Activated effector memory CD4-positive, alpha-beta T cell treated with Interleukin-2 at 50 U/mL for 16 hours (primary cell): ENCODE measurements around the gene CLDN15.

ENCODE experiments used
- DNase-seq: peaks from one replicate; pipeline ENCODE4 v3.0.0-alpha.2; 2020

Gene CLDN15

GRCh38 chr7:101243646-101244374, 6.2 kb upstream of the CLDN15 start:
- no peak for DNase-seq

DNA sequence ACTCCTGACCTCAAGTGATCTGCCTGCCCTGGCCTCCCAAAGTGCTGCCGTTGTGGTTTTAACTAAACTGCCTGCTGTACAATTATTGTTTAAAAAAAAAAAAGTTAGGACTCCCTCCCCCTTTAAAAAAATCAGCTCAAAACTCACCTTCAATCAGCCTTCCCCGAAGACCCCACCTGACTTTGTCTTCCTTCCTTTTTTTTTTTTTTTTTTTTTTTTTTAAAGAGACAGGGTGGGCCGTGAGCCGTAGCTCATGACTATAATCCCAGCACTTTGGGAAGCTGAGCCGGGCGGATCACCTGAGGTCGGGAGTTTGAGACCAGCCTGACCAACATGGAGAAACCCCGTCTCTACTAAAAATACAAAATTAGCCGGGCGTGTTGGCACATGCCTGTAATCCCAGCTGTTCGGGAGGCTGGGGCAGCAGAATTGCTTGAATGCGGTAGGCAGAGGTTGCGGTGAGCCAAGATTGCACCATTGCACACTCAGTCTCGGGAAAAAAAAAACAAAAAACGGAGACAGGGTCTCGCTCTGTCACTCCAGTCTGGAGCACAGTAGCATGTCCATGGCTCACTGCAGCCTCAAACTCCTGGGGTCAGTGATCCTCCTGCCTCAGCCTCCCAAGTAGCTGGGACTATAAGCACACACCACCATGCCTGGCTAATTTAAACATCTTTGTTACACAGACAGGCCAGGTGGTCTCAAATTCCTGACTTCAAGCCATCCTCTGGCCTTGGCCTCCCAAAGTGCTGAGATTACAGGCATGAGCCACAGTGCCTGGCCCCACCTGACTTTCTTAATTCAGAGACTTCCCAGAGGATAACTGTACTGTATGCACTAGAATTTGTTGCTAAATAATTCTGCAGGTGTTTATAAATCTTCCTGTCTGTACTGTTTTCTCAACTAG, 4.1 kb upstream of the CLDN15 start:
- DNase-seq: no peak

GRCh38 chr7:101241015-101241363, 3.4 kb upstream of the CLDN15 start:
- no peak for DNase-seq

DNA sequence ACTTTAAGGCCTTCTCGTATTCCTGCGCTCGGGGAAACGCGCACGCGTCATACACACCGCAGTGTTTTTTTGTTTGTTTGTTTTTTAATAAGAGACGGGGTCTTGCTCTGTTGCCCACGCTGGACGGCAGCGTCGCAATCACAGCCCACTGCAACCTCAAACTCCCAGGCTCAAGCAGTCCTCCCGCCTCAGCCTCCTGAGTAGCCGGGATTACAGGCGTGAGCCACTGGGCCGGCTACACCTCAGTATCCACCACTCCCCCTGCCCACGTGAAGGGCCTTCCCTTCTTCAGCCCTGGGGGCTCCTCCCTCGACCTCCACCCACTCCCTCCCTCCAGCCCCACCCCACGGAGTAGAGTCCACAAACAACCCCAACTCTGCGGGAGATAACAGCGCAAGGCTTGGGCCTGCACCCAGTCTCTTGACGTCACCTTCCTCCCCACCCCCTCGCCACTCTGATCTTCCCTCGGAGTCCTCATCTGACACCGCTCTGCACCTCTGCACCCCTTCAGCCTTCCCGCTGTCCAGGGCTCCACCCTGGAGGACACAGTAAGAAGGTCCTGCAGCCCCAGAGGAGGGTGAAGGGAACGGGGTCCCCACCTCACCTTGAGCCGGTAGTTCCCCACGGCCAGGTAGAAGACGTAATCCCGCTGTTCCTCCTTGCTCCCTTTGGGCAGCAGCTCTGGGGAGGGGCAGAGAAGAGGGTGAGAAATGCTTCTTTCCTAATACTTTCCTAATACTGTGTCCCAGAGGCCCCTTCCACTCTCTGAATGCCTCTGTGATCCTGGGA, 2.8 kb upstream of the CLDN15 start:
- DNase-seq: no peak

GRCh38 chr7:101239951-101240220, 2.3 kb upstream of the CLDN15 start:
- no peak for DNase-seq

DNA sequence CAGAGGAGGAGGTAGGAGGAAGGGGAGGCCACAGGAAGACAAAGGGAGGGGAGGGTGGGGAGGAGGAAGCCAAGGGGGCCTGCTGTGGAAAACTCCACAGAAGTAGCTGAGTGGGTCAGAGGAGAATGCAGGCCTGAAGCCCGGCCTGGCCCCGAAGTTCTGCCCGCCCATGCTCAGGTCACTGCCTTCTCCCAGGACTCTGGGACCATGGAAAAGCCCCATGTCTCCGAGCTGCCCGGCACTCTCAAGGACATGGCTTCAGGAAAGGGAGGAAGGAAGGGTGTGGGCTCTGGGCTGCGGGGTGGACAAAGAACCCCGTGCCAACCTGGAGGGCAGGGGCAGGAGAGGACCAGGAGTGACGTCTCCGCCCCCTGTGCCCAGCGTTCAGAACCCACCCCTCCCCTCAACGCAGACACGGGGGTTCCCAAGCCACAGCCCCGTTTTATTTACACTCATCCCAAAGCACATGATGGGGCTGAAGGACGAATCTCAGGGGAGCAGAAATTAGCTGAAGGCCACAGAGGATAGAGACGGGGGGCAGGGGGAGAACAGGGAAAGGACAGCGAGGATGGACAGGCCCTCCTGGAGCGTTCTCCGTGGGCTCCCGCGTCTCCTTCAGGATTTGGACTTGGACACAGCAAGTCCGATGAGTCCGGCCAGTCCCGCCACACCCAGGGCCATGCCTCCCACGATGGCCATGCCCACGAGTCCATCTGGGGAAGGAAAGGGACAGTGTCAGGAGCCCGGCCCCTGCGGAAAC, 1.8 kb upstream of the CLDN15 start:
- DNase-seq: no peak

GRCh38 chr7:101238226-101239182, 902 bp upstream of the CLDN15 start:
- no peak for DNase-seq

GRCh38 chr7:101236292-101236835, 1.2 kb downstream of the CLDN15 start:
- no peak for DNase-seq

- no peak for DNase-seq
Measured at GRCh38 chr7:101235522-101235921, 2.1 kb downstream of the CLDN15 start.

DNA sequence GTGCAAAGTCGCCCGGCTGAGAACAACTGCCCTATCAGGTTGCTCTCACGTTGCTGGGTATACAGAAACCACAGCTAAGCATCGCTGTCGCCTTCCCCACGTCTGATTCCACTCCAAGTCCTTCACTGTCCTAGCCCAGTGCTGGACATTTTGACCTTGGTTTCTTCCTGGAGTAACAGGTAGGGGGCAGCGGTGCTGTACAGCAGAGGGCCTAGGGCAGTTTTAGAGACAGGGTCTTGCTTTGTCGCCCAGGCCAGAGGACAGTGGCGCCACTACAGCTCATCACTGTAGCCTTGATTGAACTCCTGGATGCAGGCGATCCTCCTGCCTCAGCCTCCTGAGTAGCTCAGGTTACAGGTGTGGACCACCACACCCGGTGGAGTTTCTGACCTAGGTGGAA, 2.6 kb downstream of the CLDN15 start:
- DNase-seq: no peak

DNA sequence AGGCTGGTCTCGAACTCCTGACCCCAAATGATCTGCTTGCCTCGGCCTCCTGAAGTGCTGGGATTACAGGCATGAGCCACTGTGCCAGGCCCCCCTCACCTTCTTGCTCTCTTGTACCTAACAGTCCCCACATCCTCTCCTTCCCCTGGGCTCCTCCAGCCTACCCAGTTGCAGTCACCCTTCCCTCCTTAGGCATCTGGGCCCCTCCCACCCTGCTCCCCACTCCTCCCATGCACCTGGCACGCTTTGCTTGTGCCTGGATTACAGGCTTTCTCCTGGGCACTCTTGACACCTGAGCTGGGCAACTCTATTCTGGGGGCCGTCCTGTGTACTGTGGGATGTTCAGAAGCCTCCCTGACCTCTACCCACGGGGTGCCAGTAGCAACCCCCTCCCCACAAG, 3.0 kb downstream of the CLDN15 start:
- DNase-seq: no peak

DNA sequence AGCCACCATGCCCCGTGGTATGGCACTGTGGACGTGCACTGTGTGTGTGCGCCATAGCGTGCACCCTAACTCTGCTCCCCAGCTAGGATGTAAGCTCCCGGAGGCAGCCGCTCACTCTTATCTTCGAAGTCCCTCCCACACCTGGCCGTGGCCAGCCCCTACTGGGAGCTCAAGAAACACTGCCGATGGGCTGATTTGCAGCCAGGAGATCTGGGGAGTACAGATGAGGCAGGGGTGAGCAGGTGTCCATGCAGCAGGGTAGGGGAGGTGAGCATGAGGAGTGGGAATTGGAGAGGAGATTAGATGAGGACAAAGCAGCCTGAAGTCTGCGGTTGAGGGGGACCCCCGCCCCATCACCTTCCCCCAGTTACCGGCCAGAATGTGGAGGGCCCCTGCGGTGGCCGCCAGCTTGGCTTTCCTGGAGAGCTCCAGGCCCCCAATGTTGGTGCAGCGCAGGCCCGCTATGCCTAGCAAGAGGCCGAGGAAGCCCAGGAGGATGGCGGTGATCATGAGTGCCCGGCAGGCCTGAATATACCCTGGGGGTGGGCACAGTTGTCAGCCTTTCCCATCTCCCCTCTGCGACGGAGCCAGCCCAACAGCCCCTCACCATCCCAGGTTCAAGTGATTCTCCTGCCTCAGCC, 3.6 kb downstream of the CLDN15 start:
- DNase-seq: no peak

DNA sequence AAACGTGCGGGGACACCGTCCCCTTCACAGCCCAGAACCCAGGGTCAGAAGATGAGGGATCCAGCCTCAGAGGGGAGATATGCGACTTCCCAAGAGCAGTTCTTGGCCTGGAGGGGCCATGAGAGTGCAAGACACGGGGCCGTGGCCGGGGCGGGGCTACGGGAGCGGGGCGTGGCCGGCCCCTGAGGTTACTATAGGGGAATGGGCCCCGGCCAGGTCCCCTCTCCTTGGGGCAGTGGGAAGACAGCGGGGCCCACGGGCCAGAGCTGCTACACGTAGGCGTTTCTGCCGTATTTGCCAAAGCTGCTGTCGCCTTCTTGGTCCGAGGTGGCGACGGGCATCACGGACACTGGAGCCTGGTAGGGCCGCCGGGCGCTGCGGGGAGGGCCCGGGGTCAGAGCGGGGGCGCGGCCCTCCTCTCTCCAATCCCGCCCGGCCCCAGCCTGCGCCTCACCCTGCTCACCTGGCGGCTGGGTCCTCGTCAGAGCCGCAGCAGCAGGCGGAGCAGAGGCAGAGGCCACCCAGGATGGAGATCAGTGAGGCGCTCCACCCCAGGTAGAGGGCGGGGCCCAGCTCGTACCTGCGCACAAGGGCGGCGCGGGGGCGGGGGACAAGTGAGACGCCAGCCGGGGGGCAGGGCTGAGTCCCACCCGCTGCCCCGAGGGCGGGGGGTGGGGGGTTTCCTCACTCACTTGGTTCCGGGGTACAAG, 5.3 kb downstream of the CLDN15 start:
- DNase-seq: no peak

GRCh38 chr7:101231644-101232043, 6.0 kb downstream of the CLDN15 start:
- no peak for DNase-seq

DNA sequence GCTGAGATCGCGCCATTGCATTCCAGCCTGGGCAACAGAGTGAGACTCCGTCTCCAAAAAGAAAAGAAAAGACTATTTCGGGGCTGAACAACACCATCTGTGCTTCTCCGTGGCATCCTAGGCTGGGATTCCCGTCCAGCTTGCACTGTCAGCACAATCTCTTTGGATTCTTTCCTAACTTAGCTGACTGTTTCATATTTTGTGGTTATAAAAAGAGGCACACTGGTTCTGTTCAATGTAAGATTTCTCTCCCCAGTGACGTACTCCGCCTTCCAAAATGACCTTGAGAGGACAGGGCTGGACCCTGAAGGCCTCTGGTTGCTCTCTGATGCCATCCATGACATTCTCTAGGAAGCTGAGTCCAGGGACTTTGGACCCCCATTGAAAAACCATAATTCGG, 10.9 kb downstream of the CLDN15 start:
- DNase-seq: no peak

- no peak for DNase-seq
Measured at GRCh38 chr7:101225650-101226049, 12.0 kb downstream of the CLDN15 start.

GRCh38 chr7:101223528-101223927, 14.1 kb downstream of the CLDN15 start:
- DNase-seq: no peak

DNA sequence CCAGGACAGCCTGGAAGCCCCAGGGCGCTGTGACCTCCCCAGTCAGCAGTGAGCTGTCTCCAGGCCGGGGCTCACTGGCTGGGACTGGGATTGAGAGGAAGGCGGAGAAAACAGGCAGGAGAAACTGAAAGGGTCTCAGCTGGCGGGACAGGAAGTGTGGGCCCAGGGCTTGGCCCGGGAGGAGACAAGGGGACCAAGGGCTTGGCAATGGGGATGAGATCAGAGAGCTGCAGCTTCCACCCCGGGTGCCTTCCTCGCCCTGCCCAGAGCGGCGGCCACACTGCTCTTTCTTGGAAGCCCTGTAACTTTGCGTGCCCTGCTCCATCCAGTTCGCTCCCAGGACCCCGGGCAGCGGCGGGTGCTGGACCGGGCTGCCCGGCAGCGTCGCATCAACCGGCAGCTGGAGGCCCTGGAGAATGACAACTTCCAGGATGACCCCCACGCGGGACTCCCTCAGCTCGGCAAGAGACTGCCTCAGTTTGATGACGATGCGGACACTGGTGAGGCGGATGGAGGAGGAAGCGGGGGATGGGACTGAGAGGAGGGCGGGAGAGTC, 15.2 kb downstream of the CLDN15 start:
- DNase-seq: no peak

- DNase-seq: no peak
Measured at GRCh38 chr7:101220295-101220694, 17.3 kb downstream of the CLDN15 start.
